ENCODE data around the gene ACTG1. TPM values are rescaled to one million over a fixed set of nuclear protein-coding genes. Genes with fewer than 3 reads are reported as not detected.

Gene ACTG1
- total and polyA plus RNA-seq, 9 of the 15 experiments (the other 6 are each of a cell fraction or from before 2014, with no cell fraction given), result 224 to 1,775 (median 568) TPM

DNA sequence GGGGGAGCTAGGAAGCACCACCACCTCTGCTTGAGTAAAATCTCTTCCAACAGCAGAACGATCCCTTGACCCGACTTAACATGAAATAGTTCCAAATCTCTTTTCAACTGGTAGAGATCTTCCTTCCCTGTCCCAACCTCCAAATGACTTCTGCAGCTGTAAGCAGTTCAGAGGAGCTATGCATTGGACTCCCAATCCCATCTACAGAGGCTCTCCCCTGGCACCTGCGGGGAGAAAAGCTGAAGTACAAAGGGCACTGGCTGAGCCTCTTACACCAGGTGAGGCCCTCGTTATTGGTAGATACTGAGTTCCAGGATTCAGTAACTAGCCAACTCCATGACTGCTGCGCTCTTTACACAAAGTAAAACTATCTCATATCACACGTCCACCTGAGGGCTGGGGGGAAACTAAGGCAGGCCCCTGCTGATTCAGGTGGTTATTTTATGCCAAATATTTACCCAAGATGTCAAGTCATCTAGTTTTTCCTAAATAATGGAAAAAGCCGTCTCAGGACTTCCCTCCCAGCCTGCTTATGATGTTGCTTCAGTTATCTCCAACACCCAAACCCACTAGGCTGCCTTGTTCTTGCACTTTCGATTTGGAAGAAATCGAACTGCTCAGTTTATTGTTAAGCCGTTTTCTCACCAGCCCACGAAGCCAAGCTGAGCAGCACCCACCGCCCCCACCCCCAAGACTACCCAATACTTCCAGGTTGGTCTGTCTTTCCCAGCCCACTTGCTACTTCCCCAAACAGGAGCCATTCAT is 3.2 kb downstream of the ACTG1 start (continued):
- TF ChIP-seq LCOR (CRISPR knock-in tag; IDR thresholded peaks at IDR 0.05), result peak; percentile 26; the same call in 1 of the 2 replicates
- TF ChIP-seq STAT5B (CRISPR knock-in tag; IDR thresholded peaks at IDR 0.05), result no peak
- TF ChIP-seq E2F4 (CRISPR knock-in tag; IDR thresholded peaks at IDR 0.05; ENCODE audit: low read depth), result no peak
- no peak for TF ChIP-seq ZNF133 (CRISPR knock-in tag; IDR thresholded peaks at IDR 0.05)
- no peak for TF ChIP-seq TCF15 (CRISPR knock-in tag; IDR thresholded peaks at IDR 0.05)
- TF ChIP-seq, protein P1, sequence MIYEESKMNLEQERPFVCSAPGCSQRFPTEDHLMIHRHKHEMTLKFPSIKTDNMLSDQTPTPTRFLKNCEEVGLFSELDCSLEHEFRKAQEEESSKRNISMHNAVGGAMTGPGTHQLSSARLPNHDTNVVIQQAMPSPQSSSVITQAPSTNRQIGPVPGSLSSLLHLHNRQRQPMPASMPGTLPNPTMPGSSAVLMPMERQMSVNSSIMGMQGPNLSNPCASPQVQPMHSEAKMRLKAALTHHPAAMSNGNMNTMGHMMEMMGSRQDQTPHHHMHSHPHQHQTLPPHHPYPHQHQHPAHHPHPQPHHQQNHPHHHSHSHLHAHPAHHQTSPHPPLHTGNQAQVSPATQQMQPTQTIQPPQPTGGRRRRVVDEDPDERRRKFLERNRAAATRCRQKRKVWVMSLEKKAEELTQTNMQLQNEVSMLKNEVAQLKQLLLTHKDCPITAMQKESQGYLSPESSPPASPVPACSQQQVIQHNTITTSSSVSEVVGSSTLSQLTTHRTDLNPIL (CRISPR knock-in tag; IDR thresholded peaks at IDR 0.05), result no peak
- no peak for TF ChIP-seq MEF2A (IDR thresholded peaks at IDR 0.05; ENCODE audit: control insufficient read depth, low read depth, low read length)
- no peak for TF ChIP-seq ZKSCAN8 (CRISPR knock-in tag; IDR thresholded peaks at IDR 0.05)
- TF ChIP-seq, protein P2, sequence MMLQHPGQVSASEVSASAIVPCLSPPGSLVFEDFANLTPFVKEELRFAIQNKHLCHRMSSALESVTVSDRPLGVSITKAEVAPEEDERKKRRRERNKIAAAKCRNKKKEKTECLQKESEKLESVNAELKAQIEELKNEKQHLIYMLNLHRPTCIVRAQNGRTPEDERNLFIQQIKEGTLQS (IDR thresholded peaks at IDR 0.05), result no peak
- TF ChIP-seq, protein P2 (CRISPR knock-in tag; conservative IDR thresholded peaks at IDR 0.05), result peak; percentile 59; the same call in 1 of the 2 replicates
- 0 out of 2 replicates have a peak, but pooled peaks have one; percentile 24 for TF ChIP-seq ZBTB17 (CRISPR knock-in tag; IDR thresholded peaks at IDR 0.05)
- TF ChIP-seq, protein P3, sequence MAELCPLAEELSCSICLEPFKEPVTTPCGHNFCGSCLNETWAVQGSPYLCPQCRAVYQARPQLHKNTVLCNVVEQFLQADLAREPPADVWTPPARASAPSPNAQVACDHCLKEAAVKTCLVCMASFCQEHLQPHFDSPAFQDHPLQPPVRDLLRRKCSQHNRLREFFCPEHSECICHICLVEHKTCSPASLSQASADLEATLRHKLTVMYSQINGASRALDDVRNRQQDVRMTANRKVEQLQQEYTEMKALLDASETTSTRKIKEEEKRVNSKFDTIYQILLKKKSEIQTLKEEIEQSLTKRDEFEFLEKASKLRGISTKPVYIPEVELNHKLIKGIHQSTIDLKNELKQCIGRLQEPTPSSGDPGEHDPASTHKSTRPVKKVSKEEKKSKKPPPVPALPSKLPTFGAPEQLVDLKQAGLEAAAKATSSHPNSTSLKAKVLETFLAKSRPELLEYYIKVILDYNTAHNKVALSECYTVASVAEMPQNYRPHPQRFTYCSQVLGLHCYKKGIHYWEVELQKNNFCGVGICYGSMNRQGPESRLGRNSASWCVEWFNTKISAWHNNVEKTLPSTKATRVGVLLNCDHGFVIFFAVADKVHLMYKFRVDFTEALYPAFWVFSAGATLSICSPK (IDR thresholded peaks at IDR 0.05; ENCODE audit: borderline replicate concordance), result no peak
- TF ChIP-seq JUN (IDR thresholded peaks at IDR 0.05; ENCODE audit: borderline replicate concordance, low read depth, low read length), result no peak
- no peak for TF ChIP-seq JUN (CRISPR knock-in tag; IDR thresholded peaks at IDR 0.05; ENCODE audit: borderline replicate concordance)
- TF ChIP-seq NFXL1 (CRISPR knock-in tag; IDR thresholded peaks at IDR 0.05), result peak; percentile 93
- TF ChIP-seq FOXK2 (conservative IDR thresholded peaks at IDR 0.05 in 1 of 2, IDR thresholded peaks at IDR 0.05 in 1 of 2; ENCODE audit: low read depth in 2 of 2), result no peak
- no peak for TF ChIP-seq NFRKB (IDR thresholded peaks at IDR 0.05; ENCODE audit: low read depth)
- peak in 1 of 2 experiments; percentile 51; a peak in 2 of 4 replicates for TF ChIP-seq SIN3A (IDR thresholded peaks at IDR 0.05; ENCODE audit: borderline replicate concordance in 2 of 2, control insufficient read depth in 1 of 2, low read depth in 2 of 2, low read length in 2 of 2)
- TF ChIP-seq CBFA2T2 (conservative IDR thresholded peaks at IDR 0.05), result no peak
- TF ChIP-seq CBX1 (IDR thresholded peaks at IDR 0.05; ENCODE audit: low read depth), result no peak
- TF ChIP-seq GATA2 (CRISPR knock-in tag; IDR thresholded peaks at IDR 0.05), result no peak
- TF ChIP-seq ZNF324 (CRISPR knock-in tag; IDR thresholded peaks at IDR 0.05), result no peak
- TF ChIP-seq ZNF232 (CRISPR knock-in tag; IDR thresholded peaks at IDR 0.05), result no peak
- TF ChIP-seq CSDE1 (IDR thresholded peaks at IDR 0.05), result no peak

All from K562 (cell line).